GM10266 (cell line): ENCODE measurements around the gene NPPB.
"Not testable (repeated sequence)": the region's sequence is repeated elsewhere in the genome, so short reads cannot be mapped to it uniquely, and the experiment has no call there.

Experiments used
- DNase-seq: peaks from one replicate; pipeline ENCODE4 v3.0.0; 2012; ENCODE audit errors: extremely low spot score
- CTCF ChIP-seq: IDR thresholded peaks from 2 replicates; pipeline ENCODE4 v1.5.1; 2012; ENCODE audit warnings: mild to moderate bottlenecking, low read depth; ENCODE audit not compliant: control insufficient read depth, insufficient read depth; ENCODE audit errors: missing control alignments

The NPPB gene

DNA sequence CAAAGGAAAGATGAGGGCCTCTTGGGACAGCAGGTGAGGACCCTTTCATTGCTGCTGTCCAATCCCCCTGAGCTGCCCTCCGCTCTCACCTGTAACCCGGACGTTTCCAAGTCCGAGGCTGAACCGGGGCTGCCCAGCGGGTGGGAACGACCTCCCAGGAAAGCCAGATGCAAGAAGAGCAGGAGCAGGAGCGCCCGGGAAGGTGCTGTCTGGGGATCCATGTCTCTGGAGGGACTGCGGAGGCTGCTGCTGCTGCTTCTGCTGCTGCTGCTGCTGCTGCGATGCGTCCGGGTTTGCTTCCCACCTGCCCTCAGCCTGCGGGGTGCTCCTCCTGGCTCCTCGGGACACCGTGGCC, at the start of gene NPPB:
TSS of gene NPPB (minus strand) at position 333 of the 355 bp plus-strand sequence. CDS start at position 221, 112 bp downstream.
- no peak for DNase-seq
- no peak for TF ChIP-seq CTCF

GRCh38 chr1:11908095-11908675, 49.4 kb upstream of the NPPB start:
- TF ChIP-seq CTCF, result no peak
- peak; percentile 85 for DNase-seq

- DNase-seq, result peak; percentile 92
- peak; percentile 99 for TF ChIP-seq CTCF
Observed at GRCh38 chr1:11907275-11908094, 48.7 kb upstream of the NPPB start.

- DNase-seq, result no peak
- no peak for TF ChIP-seq CTCF
Observed at GRCh38 chr1:11906870-11907269, 48.1 kb upstream of the NPPB start.

GRCh38 chr1:11904978-11905377, 46.2 kb upstream of the NPPB start:
- no peak for DNase-seq
- TF ChIP-seq CTCF, result no peak

- not testable (repeated sequence) for DNase-seq
Observed at GRCh38 chr1:11904156-11904555, 45.4 kb upstream of the NPPB start.

DNA sequence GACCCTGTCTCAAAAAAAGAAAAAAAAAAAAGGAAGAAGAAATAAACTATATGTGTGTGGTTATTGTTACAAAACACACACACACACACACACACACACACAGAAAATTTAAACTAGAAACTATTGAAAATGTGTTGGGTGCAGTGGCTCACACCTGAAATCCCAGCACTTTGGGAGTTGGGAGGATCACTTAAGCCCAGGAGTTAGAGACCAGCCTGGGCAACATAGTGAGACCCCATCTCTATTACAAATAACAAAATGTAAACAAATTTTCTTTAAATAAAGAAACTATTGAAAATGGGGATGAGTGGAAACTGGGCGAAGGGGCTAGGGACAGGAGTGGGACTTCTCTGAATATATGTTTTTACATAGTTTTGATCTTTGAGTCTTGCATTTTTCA, 44.5 kb upstream of the NPPB start:
- no peak for TF ChIP-seq CTCF
- DNase-seq, result no peak

DNA sequence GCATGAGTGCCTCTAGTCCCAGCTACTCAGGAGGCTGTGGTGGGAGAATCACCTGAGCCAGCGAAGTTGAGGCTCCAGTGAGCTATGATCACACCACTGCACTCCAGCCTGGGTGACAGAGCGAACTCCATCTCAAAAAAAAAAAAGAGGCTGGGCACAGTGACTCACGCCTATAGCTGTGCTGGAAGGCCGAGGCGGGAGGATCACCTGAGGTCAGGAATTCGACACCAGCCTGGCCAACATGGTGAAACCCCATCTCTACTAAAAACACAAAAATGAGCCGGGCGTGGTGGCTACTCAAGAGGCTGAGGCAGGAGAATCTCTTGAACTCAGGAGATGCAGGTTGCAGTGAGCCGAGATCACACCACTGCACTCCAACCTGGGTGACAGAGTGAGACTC, 42.7 kb upstream of the NPPB start:
- not testable (repeated sequence) for DNase-seq
